Endothelial cell of umbilical vein (primary cell): ENCODE results near the gene SLC6A20. TPM values are rescaled to one million over a fixed set of nuclear protein-coding genes. Genes with fewer than 3 reads are reported as not detected.

Experiments
- BruUV-seq: library from RNA; stranded (reverse); fragments of 400-500 nt; replicated peaks from 2 replicates; lab custom pipeline; 2021; lab: Mats Ljungman, UMichigan
- CTCF ChIA-PET: fragments of 300-600, 350-600 bp; sonication (Branson Sonifier 250); formaldehyde crosslinking; loops from one replicate; lab custom pipeline; 2021; ENCODE audit warnings: antibody characterized with exemption, inconsistent platforms; lab: Charles Lee
- POLR2A ChIA-PET: fragments of 300-600, 350-600 bp; sonication (Branson Sonifier 250); formaldehyde crosslinking; loops from one replicate; lab custom pipeline; 2021; ENCODE audit warnings: antibody characterized with exemption, inconsistent platforms; lab: Charles Lee
- DNase-seq: peaks from one replicate; pipeline ENCODE4 v3.0.0-alpha.2; 2011; ENCODE audit warnings: low read depth, low spot score
- FAIRE-seq: peaks from 2 replicates; lab custom pipeline; 2011; peaks lifted over from hg19 to GRCh38; lab: Jason Lieb, UNC
- H2AFZ ChIP-seq: 2 replicates; pipeline ENCODE4 v1.6.0; 2012; ENCODE audit warnings: low read depth, low read length, control low read depth, inconsistent platforms
- H3K27ac ChIP-seq: 2 replicates; pipeline ENCODE4 v1.5.1; 2011; ENCODE audit warnings: low read depth, mild to moderate bottlenecking, control low read depth, low read length, moderate library complexity; ENCODE audit not compliant: insufficient read depth
- H3K27me3 ChIP-seq, 2 experiments: 2 replicates each; pipeline versions ENCODE4 v1.6.0 to v1.6.1; 2011; ENCODE audit warnings: low read length in 2 of 2, mixed read lengths in 1 of 2; ENCODE audit not compliant: control insufficient read depth in 2 of 2, insufficient read depth in 2 of 2
- H3K36me3 ChIP-seq, 2 experiments: 2 replicates in 1 of 2; 3 replicates in 1 of 2; pipeline ENCODE4 v1.5.1; 2011; ENCODE audit warnings: low read length in 2 of 2, mild to moderate bottlenecking in 1 of 2, moderate library complexity in 1 of 2; ENCODE audit not compliant: control insufficient read depth in 2 of 2, insufficient read depth in 2 of 2; ENCODE audit errors: extremely low read depth in 1 of 2
- H3K4me1 ChIP-seq: 3 replicates; pipeline ENCODE4 v1.5.1; 2011; ENCODE audit warnings: mild to moderate bottlenecking, low read length; ENCODE audit not compliant: control insufficient read depth, insufficient read depth; ENCODE audit errors: extremely low read depth
- H3K4me2 ChIP-seq: 2 replicates; pipeline ENCODE4 v1.6.1; 2011; ENCODE audit warnings: low read length, control low read depth, mixed read lengths; ENCODE audit not compliant: insufficient read depth
- H3K4me3 ChIP-seq, 3 experiments: fragments of 200-600 bp in 1 of 3; sonication (generic), shearing (Covaris generic) in 1 of 3; replicated peaks in 1 of 3; 2 replicates each; pipeline ENCODE4 v1.5.1; 2011 to 2016; ENCODE audit warnings: control low read depth in 3 of 3, low read length in 3 of 3, mild to moderate bottlenecking in 2 of 3, inconsistent platforms in 1 of 3, low read depth in 1 of 3, moderate library complexity in 1 of 3; ENCODE audit not compliant: insufficient read depth in 1 of 3
- H3K79me2 ChIP-seq: 2 replicates; pipeline ENCODE4 v1.6.0; 2012; ENCODE audit warnings: low read length, inconsistent platforms; ENCODE audit not compliant: control insufficient read depth, insufficient read depth
- H3K9ac ChIP-seq: replicated peaks from 2 replicates; pipeline ENCODE3; 2011; ENCODE audit warnings: low read length, control low read depth; ENCODE audit not compliant: insufficient read depth; ENCODE audit errors: extremely low read depth
- H3K9me1 ChIP-seq: replicated peaks from 3 replicates; pipeline ENCODE4 v1.6.0; 2011; ENCODE audit warnings: mild to moderate bottlenecking, low read length; ENCODE audit not compliant: control insufficient read depth, insufficient read depth; ENCODE audit errors: extremely low read depth
- H3K9me3 ChIP-seq: replicated peaks from 2 replicates; pipeline ENCODE4 v1.5.1; 2012; ENCODE audit warnings: low read length, inconsistent platforms; ENCODE audit not compliant: control insufficient read depth, insufficient read depth
- H4K20me1 ChIP-seq: replicated peaks from 2 replicates; pipeline ENCODE3; 2011; ENCODE audit warnings: mild to moderate bottlenecking, low read length; ENCODE audit not compliant: control insufficient read depth, insufficient read depth; ENCODE audit errors: extremely low read depth
- EZH2 ChIP-seq: IDR thresholded peaks from 2 replicates; pipeline ENCODE4 v1.6.1; 2012; ENCODE audit warnings: borderline replicate concordance, low read depth, mild to moderate bottlenecking, moderate library complexity, low read length, inconsistent platforms; ENCODE audit not compliant: severe bottlenecking
- FOS ChIP-seq: IDR thresholded peaks from 2 replicates; pipeline ENCODE4 v1.6.1; 2011; ENCODE audit warnings: mild to moderate bottlenecking, low read length, moderate library complexity, borderline replicate concordance; ENCODE audit not compliant: insufficient read depth
- GATA2 ChIP-seq: IDR thresholded peaks from 2 replicates; pipeline ENCODE4 v1.7.0; 2011; ENCODE audit warnings: low read depth, mild to moderate bottlenecking, moderate library complexity, mixed read lengths, low read length; ENCODE audit not compliant: insufficient read length, insufficient read depth
- JUN ChIP-seq: IDR thresholded peaks from 2 replicates; pipeline ENCODE4 v1.6.1; 2011; ENCODE audit warnings: borderline replicate concordance, low read depth; ENCODE audit not compliant: insufficient read length, insufficient read depth
- MYC ChIP-seq: IDR thresholded peaks from one replicate; pipeline ENCODE4 v1.6.1; 2011; ENCODE audit warnings: mild to moderate bottlenecking, low read depth, low read length
- POLR2A ChIP-seq: IDR thresholded peaks from 2 replicates; pipeline ENCODE4 v1.6.1; 2012; ENCODE audit warnings: low read depth, mild to moderate bottlenecking, control low read depth, low read length
- POLR2AphosphoS5 ChIP-seq: IDR thresholded peaks from 2 replicates; pipeline ENCODE4 v1.6.1; 2012; ENCODE audit warnings: low read depth, mild to moderate bottlenecking, control low read depth, low read length, moderate library complexity; ENCODE audit not compliant: insufficient read depth
- dilution Hi-C: fragments of 300-500 bp; cut with MboI; formaldehyde crosslinking; loops from one replicate; pipeline ENCODE4 v1.15.0; 2019; ENCODE audit warnings: low sequenced_read_pairs; ENCODE audit not compliant: extremely low pct_ligation_motif_present
- intact Hi-C: fragments of 100-400 bp; cut with micrococcal nuclease; formaldehyde crosslinking; loops from one replicate; pipeline ENCODE4 v1.10.0; 2022
- polyA plus RNA-seq, 4 experiments: library from polyadenylated mRNA; depleted of rRNA in 3 of 4; stranded (reverse) in 3 of 4; unstranded in 1 of 4; fragments of >200 nt; gene quantifications; 2 replicates each; pipeline versions ENCODE4 v1.2.1 to v1.2.3, GENCODE V29; 2011 to 2012; ENCODE audit warnings: missing spikeins in 1 of 4
- total RNA-seq: library from RNA; stranded (reverse); gene quantifications from 2 replicates; pipeline ENCODE4 v1.2.3, GENCODE V29; 2021
- TF ChIP-seq, protein P1 (sequence below): IDR thresholded peaks from 2 replicates; pipeline ENCODE4 v1.6.1; 2011; ENCODE audit not compliant: insufficient read depth, insufficient read length
- TF ChIP-seq, protein P2 (sequence below), 2 donors: IDR thresholded peaks; 1 replicate in 1 of 2; 2 replicates in 1 of 2; pipeline ENCODE4 v1.5.1; 2011; ENCODE audit warnings: low read length in 2 of 2, mild to moderate bottlenecking in 2 of 2, moderate library complexity in 2 of 2, control low read depth in 1 of 2, inconsistent platforms in 1 of 2, low read depth in 1 of 2; ENCODE audit not compliant: insufficient read depth in 1 of 2; ENCODE audit errors: extremely low read depth in 1 of 2

The SLC6A20 gene
- total and polyA plus RNA-seq, 2 donors (not counting 3 experiments of a cell fraction or from before 2014, with no cell fraction given): not detected

DNA sequence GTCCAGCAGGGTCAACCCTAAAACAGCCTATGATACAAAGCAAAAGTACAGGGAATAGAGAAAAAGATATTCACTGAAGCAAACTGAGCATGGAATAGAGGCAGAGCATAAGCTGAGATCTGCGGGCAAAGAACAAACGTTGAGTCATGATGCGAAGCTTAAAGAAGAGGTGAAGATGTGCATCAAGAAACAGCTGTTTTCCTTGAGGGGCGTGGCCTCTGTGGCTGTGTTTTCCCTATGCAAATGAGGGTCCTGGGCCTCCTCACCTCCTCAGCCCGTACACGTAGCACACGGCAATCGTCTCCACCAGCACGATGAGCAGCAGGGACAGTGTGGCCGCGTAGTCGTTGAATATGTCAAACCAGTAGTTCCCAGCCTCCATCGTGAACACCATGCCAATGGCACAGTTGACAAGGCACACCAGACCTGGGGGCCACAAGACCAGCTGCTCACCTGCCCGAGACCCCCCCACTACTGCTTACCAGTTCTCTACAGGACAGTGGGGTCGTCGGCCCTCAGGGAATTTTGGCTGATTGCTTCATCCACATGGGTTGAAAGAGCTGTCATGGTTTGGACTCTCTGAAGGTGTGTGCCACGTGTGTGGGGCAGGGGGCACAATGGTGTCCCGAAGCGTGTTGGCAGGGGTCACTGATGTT, 33.6 kb downstream of the SLC6A20 start:
- ChIA-PET CTCF (interaction anchor here (1.1 to 3.6 kb wide), 7 partner anchors 12 to 315 kb away, joined by 5 to 52 read pairs (median 9); no protein-coding TSS in a partner anchor), POLR2A (no interaction called here)
- H3K4me1 ChIP-seq: no peaks in the 10 kb centered on the region
- no peak overlapping the region for H3K4me2 ChIP-seq
- no TSS peak for BruUV-seq
- no peaks in the 10 kb centered on the region for H3K9me1 ChIP-seq
- intact Hi-C loops (no loop called here), dilution Hi-C loops (no loop called here)
- H3K4me3 ChIP-seq: no peak overlapping the region
- TF ChIP-seq, protein P1, sequence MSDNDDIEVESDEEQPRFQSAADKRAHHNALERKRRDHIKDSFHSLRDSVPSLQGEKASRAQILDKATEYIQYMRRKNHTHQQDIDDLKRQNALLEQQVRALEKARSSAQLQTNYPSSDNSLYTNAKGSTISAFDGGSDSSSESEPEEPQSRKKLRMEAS: no peak
- TF ChIP-seq EZH2: no peak
- TF ChIP-seq, protein P2, sequence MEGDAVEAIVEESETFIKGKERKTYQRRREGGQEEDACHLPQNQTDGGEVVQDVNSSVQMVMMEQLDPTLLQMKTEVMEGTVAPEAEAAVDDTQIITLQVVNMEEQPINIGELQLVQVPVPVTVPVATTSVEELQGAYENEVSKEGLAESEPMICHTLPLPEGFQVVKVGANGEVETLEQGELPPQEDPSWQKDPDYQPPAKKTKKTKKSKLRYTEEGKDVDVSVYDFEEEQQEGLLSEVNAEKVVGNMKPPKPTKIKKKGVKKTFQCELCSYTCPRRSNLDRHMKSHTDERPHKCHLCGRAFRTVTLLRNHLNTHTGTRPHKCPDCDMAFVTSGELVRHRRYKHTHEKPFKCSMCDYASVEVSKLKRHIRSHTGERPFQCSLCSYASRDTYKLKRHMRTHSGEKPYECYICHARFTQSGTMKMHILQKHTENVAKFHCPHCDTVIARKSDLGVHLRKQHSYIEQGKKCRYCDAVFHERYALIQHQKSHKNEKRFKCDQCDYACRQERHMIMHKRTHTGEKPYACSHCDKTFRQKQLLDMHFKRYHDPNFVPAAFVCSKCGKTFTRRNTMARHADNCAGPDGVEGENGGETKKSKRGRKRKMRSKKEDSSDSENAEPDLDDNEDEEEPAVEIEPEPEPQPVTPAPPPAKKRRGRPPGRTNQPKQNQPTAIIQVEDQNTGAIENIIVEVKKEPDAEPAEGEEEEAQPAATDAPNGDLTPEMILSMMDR (IDR thresholded peaks at IDR 0.05; ENCODE audit: extremely low read depth in 1 of 2, insufficient read depth in 1 of 2, low read depth in 1 of 2, low read length in 2 of 2): no peak
- no peak for TF ChIP-seq GATA2
- no peak for TF ChIP-seq JUN
- TF ChIP-seq MYC: no peak
- no peak for TF ChIP-seq FOS
- TF ChIP-seq POLR2A: no peak
- no peak for TF ChIP-seq POLR2AphosphoS5
- no peak overlapping the region for H3K27ac ChIP-seq
- no peaks in the 10 kb centered on the region for H3K79me2 ChIP-seq
- no peak overlapping the region for H2AFZ ChIP-seq
- peaks cover 0 to 3% of the 10 kb centered on the region in 2 experiments for H3K27me3 ChIP-seq
- no peak for FAIRE-seq
- H3K36me3 ChIP-seq: no peaks in the 10 kb centered on the region
- H4K20me1 ChIP-seq: no peaks in the 10 kb centered on the region
- H3K9me3 ChIP-seq: no peaks in the 10 kb centered on the region
- H3K9ac ChIP-seq: no peak overlapping the region
- DNase-seq: no peak
